Sigmoid colon (tissue), 4 donors: ENCODE data around the gene EDDM13.

Experiments used
- CTCF ChIP-seq, 4 experiments: fragments of 450-650 bp in 3 of 4; fragments of 200-600 bp in 1 of 4; IDR thresholded peaks; one replicate each; pipeline ENCODE4 v1.5.1; 2016 to 2019; ENCODE audit warnings: antibody characterized with exemption in 4 of 4, mild to moderate bottlenecking in 3 of 4, moderate library complexity in 2 of 4
- EP300 ChIP-seq, 4 donors: sonication (generic); formaldehyde crosslinking; IDR thresholded peaks; one replicate each; pipeline ENCODE4 v1.6.1; 2017; ENCODE audit warnings: antibody characterized with exemption in 4 of 4
- POLR2A ChIP-seq, 2 donors: fragments of 450-650 bp; IDR thresholded peaks; one replicate each; pipeline ENCODE4 v1.6.1; 2016; ENCODE audit warnings: antibody characterized with exemption in 2 of 2, mild to moderate bottlenecking in 2 of 2, moderate library complexity in 2 of 2
- POLR2AphosphoS5 ChIP-seq, 4 donors: sonication (generic); formaldehyde crosslinking; IDR thresholded peaks; one replicate each; pipeline ENCODE4 v1.6.1; 2017; ENCODE audit warnings: antibody characterized with exemption in 4 of 4

GRCh38 chr19:56284746-56285145, 12.2 kb downstream of the EDDM13 start:
- TF ChIP-seq POLR2A (IDR thresholded peaks at IDR 0.05): no peak
- no peak for TF ChIP-seq CTCF (IDR thresholded peaks at IDR 0.05)
- no peak for TF ChIP-seq EP300 (IDR thresholded peaks at IDR 0.05)
- TF ChIP-seq POLR2AphosphoS5 (IDR thresholded peaks at IDR 0.05): no peak
